ENCODE results near the gene RPGRIP1.

RPGRIP1 gene

GRCh38 chr14:21311614-21312013 is 31.7 kb downstream of the RPGRIP1 start (continued):
- TF ChIP-seq ZNF148 (tag by site-specific recombination; IDR thresholded peaks at IDR 0.05; ENCODE audit: borderline replicate concordance) (no peak), BCL11A (tag by site-specific recombination; IDR thresholded peaks at IDR 0.05; ENCODE audit: low read depth) (no peak), ZNF138 (tag by site-specific recombination; IDR thresholded peaks at IDR 0.05; ENCODE audit: borderline replicate concordance) (no peak), ZNF510 (tag by site-specific recombination; IDR thresholded peaks at IDR 0.05; ENCODE audit: insufficient replicate concordance) (no peak)

- Histone ChIP-seq H3K27ac (ENCODE audit: extremely low read depth, low read depth, low read length) (no peak overlapping the region), H3K9me3 (ENCODE audit: control insufficient read depth, insufficient read depth, low read depth, low read length) (no peaks in the 10 kb centered on the region), H3K4me1 (ENCODE audit: control insufficient read depth, insufficient read depth, low read length) (no peaks in the 10 kb centered on the region; the same call in 1 of the 2 replicates), H3K36me3 (ENCODE audit: control insufficient read depth in 2 of 2, insufficient read depth in 1 of 2, low read length in 2 of 2) (no peaks in the 10 kb centered on the region), H3K4me3 (ENCODE audit: low read depth, low read length) (no peak overlapping the region)
- TF ChIP-seq TRIM28 (IDR thresholded peaks at IDR 0.05; ENCODE audit: borderline replicate concordance, low read length) = no peak
- no peak for TF ChIP-seq ZNF555 (tag by site-specific recombination; conservative IDR thresholded peaks at IDR 0.05)
- no peak for TF ChIP-seq ZNF266 (tag by site-specific recombination; IDR thresholded peaks at IDR 0.05; ENCODE audit: low read depth)
- no peak for TF ChIP-seq ZFP3 (tag by site-specific recombination; IDR thresholded peaks at IDR 0.05; ENCODE audit: low read depth)
- no peak for TF ChIP-seq ZNF518A (tag by site-specific recombination; conservative IDR thresholded peaks at IDR 0.05; ENCODE audit: low read depth)
- no peak for TF ChIP-seq ZSCAN23 (tag by site-specific recombination; IDR thresholded peaks at IDR 0.05)
- TF ChIP-seq REPIN1 (tag by site-specific recombination; IDR thresholded peaks at IDR 0.05; ENCODE audit: low read depth) = no peak
- no peak for TF ChIP-seq ZBTB6 (tag by site-specific recombination; IDR thresholded peaks at IDR 0.05)
- TF ChIP-seq PRDM1 (tag by site-specific recombination; IDR thresholded peaks at IDR 0.05) = no peak
- no peak for TF ChIP-seq ZNF148 (tag by site-specific recombination; IDR thresholded peaks at IDR 0.05; ENCODE audit: borderline replicate concordance)
- TF ChIP-seq ZNF23 (tag by site-specific recombination; IDR thresholded peaks at IDR 0.05; ENCODE audit: borderline replicate concordance) = no peak
- TF ChIP-seq ZNF530 (tag by site-specific recombination; IDR thresholded peaks at IDR 0.05; ENCODE audit: low read depth) = no peak
- POLR2A ChIA-PET = interaction anchor here (0.6 to 0.7 kb wide), 2 partner anchors 60 to 92 kb away, joined by 3 to 4 read pairs; no protein-coding TSS in a partner anchor
- CTCF ChIA-PET = interaction anchor here (0.6 kb wide), 1 partner anchor 421 kb away, joined by 6 read pairs; no protein-coding TSS in a partner anchor
Measured at GRCh38 chr14:21313512-21313911, 33.6 kb downstream of the RPGRIP1 start.
